GM04503 (cell line): ENCODE data around the gene LY6G6F.
A peak's percentile ranks its signal among the peaks of the same experiment; 100 is the strongest.

Experiments used
- DNase-seq: peaks from one replicate; pipeline ENCODE4 v3.0.0-alpha.2; 2012; ENCODE audit warnings: low read depth

Gene LY6G6F

DNA sequence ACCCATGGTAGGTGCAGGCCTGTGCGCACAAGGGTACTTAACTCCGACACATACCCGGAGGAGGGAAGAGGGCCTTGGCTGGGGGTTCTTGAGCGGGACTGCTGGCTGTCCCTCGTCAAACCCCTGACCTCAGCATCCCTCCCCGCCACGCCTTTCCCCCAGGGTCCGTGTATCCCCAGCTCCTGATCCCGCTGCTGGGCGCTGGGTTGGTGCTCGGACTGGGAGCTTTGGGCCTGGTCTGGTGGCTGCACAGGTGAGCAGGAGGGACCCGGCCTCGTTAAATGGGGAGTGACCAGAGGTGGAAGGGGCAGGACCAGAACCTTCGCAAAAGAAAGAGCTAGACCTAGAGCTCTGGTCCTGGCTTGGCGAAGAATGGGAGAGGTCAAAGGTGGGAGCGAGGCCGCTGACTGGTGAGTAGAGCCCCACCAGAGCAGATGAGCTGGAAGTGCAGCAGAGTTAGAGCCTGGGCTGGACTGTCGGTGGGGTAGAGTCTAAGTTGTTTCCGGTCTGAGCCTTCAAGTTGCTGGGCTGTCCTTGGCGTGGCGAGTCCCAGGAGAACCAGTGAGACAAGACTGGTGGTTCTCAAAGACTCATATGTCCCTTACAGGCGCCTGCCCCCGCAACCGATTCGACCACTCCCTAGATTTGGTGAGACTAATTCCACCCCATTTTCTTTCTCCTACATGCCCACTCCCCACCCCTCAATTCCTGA is 17.5 kb downstream of the LY6G6F start:
- DNase-seq = no peak

DNA sequence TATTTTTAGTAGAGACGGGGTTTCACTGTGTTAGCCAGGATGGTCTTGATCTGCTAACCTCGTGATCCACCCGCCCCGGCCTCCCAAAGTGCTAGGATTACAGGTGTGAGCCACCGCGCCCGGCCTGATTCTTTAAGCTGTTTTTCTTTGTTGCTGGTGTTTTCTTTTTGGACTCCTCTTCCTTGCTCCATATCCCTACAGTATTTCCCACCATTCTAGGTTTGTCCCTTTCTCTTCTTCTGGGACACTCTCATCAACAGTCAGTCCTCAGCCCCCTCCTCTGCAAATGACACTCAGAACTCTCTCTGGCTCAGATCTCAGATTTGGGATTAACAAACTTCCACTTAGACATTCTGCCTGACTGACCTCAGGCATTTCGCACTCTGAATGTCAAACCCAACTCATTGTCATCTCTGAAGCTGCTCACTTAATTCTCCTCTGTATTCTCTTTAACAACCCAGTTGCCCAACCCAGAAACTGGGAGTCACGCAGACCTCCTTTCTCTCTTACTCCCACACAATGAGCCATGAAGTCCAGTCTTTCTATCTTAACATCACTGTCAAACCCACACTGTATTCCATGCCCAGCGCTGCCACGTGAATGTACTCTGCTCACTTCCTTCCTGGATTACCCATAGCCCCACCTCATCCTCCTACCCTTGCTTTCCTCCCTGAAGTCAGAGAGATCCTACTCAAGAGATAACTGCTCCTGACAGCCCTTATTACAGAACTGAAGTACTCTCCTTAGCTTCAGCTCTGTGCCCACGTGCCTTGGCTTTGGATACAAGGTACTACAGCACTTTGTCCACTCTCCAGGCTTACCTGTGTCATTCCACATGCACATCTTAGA is 19.1 kb downstream of the LY6G6F start:
- no peak for DNase-seq

DNA sequence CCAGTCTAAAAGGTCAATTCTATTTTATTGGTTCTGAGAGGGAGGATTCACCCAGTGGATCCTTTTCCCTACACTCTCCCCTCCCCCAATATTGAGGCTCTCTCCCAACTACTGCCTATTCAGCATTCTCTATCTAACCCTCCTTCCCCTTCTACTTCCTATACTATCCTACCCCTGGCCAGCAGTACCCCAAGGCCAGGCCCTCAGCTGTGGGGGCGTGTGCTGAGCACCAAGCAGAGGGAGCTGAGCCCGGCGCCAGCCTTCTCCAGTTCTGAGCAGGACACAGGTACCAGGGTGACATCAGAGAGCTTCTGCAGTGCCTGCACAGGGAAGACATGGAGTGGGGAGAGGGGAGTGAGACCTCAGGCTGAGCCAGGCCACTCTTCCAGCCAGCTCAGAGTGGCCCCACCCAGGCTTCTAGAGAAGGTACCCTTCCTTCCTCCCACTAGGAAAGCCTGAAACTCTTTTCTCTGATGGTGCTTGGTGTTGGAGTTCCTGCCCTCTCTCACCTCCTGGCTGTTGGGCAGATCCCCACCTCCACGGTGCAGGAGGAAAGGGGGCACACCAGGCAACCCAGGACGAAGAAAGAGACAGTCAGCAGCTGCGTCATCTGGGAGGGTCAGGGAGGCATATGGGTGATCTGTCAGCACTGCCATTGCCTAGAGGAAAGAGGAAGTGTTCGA is 20.5 kb downstream of the LY6G6F start:
- no peak for DNase-seq

DNA sequence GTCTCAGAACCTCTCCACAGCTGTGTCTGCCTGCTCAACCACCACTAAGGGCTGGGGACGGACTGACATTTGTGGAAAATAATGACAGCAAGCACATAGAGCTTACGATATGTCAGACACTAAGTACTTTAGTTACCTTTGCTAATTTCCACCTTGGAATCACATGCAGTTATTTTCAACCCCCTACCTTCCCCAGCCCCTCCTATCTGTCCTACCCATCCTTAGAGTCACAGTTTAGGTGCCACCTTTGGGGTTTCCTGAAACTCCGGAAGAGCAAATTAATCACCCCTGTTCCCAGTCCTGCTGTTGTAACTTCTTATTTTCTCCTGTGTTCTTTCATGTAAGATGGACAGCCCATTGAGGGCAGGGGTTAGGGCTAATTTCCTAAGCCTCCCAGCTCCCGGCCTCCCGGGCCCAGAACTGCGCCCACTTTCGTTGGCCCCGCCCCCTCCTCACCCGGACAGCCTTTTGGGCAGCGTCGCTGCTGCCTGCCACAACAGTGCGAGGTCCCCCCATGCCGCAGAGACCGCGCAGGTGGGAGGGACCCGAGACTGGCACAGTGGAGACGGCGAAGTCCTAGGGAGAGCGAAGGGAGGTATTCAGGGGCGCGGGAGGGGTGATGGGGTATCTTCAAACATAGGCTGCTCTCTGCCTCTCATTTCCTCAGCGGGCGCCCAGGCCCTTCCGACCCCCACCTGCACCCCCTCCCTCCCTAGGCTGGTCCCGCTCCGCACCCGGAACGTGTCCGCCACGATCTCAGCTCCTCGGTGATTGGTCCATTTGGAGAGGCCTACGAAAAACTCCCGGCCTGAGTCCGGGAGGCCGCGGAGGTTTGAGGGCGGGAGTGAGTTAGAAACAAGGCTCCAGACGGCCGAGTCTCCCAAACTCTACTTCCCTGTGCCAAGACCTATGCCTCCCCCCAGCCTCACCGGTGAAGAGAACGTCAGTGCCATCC is 21.3 kb downstream of the LY6G6F start:
- no peak for DNase-seq

DNA sequence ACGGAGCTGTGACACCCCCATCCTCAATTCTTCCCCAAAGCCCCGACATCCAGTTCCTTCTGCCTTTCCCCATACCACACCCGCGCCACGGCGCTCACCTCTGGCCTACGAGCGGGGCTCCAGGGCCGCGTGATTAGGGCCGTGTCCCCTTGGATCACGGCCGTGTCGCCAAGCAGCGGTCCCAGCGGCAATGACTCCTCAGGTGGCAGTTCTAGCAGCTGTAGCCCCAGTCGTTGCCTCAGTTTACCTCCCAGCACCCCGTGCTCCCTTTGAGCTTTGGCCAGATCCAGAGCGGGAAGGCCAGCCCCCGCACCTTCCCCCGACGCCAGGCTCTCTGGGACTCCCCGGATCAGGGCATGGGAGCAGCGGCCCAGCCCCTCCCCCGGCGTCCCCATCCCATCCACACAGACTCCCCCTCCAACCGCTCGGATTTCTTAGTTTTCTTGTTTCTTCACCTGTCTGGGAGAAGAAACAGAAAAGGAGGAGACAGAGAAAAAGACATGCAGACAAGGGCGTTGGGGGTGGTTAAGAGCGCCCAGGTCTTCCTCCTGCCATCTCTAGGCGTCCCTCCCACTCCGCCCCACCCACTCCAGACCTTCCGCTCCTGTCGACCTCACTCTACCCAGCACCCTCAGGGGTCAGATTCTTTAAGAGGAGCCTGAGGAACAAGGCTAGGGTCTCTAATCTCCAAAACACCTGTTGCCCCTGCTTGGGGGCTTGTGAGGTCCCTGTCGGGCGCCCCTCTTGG is 22.3 kb downstream of the LY6G6F start, which contains the start of gene DDAH2:
Gene DDAH2 (minus strand): TSS at position 533 of the 748 bp plus-strand sequence. CDS start 138 bp downstream, at position 395.
- no peak for DNase-seq

DNA sequence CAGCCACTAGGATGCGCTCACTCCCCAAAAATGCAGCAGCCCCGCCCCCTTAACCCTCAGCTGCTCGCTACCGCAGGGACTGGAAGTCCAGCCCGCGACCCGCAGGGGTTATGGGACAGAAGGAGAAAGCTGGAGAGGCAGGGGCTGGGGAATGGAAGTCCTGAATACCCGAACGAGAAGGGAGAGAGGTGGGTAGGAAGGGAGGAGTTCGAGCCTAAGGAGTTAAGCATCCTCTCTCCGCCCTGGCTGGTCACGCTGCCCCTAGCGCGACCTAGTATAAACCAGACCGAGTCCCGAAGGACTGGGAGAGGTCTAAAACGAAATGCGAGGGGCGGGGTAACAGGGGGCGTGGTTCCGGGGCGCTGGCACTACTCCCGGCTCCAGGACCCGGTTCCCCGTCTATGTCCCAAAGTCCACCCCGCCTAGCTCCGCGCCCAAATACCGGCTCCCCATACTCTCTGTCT is 22.9 kb downstream of the LY6G6F start:
- peak; percentile 74 for DNase-seq

DNA sequence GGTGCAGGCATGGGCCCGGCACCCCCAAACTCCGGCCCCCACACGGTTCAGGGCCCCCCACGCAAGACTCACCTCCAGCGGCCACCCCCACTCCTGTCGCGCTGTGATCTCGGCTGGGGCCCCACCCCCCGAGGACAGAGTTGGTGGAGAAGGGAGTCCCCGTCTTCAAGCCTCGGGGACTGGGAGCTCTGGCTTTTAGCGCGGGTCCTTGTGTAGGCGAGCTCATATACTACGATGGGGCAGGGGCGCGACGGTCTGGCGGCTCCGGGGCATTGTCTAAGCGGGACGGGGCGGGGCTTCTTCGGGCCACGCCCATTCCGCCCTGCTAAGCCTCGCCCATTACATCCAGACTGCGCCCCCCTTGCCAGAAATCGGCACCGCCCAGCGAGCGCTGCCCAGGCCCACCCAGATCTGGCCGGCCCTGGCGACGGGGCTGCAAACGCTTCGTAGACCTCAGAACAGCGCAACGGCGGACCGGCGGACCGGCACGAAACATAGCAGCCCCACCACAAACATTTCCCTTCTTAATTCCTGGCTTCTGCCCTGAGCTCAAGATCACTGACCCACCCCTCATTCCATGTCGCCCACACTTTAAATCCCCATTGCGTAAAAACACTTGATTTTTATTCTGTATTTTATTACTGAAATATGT is 23.4 kb downstream of the LY6G6F start:
- no peak for DNase-seq

DNA sequence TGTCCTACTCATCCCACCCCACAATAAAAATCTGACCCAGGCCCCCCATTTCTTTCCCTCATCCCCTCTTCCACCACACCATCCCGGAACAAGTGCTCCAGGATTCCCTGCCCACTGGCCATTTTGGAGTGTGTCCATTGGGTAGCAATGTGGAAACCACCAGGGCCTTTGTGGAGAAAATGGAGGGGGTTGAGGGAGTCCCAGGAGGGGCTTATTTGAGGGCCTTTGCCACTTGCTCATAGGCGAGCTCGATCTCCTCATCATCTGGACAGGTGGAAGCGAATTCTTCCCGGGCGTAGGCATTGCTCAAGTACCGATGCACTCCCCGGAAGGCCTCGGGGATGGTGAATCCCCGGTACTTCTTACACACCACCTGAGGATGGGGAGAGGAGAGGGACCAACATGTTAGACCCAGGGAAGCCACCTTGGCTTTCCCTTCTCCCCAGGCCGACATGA is 24.0 kb downstream of the LY6G6F start:
- DNase-seq = no peak

DNA sequence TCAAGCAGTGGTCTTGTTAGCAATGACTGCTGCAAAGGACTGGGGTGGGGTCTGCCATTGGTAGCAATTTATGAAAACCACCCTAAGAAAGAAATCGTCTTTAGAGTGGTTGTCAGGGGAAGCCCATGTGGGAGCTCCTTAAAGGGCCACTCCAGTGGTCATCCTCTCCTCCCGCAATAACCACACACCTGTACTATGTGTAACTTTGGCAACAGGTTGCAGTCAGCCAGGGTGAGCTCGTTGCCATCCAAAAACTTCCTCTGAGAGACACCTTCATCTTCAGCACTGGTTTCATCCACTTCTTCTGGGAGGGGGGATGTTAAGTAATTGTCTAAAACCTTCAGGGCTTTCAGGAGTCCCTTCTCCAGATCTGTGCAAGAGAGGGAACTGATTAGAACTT is 25.4 kb downstream of the LY6G6F start:
- DNase-seq = no peak

DNA sequence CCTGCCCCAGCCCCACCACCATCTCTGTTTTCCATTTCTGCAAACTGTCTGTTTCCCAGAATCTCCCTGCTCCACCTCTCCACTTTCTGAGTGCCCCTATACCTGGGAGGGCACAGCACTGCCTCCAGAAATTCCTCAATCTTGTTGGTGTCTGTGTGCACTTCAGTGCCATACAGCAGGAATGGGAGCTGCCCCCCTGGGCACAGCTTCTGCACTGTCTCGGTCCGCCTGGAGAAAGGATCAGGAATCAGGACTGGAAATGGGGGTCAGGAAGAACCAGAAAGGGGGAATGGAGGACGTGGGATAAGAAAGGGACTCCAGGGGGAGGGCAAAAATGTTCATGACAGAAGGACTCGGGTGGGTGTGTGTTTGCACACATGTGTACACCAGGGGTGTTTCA is 27.1 kb downstream of the LY6G6F start:
- DNase-seq = no peak

DNA sequence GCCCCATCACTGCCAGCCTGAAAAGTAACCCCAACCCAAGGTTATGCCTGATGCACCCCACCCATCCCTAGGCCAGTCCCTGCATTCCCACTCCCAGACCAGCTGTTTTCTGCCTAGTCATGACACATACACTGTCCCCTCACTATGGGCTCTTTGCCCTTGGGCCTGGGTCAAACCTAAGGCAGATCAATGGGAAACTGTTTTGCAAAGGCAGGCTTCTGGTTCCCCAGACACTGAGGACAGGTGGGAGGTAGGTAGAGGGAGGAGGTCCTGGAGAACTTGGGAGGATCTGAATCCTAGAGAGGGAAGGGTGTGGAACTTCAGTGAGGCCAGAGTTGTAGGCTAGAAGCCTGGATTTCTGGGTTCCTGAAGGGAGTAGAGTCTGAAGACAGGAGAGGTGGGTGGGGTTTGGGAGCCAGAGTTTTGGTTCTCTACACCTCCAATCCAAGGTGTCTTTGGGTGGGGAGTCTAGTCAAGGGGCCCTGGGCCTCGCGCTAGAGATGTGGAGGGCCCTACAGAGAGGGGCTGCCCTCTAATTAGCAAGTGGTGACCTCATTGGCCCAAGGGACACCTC is 27.7 kb downstream of the LY6G6F start:
- no peak for DNase-seq

DNA sequence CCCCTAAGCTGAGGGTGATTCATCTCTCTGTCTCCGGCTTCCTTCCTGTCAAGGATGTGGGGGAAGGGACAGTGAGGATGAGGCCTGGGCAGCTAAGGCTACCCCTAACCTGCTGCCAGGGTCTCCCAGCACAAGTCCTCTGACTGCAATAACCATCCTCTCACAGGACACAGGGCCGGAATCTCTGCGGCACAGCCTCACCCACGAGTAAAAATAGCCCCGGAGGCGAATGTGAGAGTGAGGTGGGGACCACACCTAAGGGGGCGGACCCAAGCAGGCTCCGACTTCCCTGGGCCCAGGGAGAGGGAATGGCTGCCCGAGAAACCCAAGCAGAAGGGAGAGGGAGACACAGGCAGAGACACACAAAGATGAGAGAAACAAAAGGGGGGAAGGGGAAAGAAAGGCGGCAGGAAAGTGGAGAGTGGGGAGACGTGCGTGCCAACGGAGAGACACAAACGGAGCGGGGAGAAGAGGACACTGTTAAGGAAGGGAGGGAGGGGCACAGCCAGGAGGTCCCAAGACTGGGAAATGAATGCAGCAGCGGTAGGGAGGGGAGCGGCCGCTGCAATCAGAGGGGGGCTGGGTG is 28.2 kb downstream of the LY6G6F start:
- no peak for DNase-seq

DNA sequence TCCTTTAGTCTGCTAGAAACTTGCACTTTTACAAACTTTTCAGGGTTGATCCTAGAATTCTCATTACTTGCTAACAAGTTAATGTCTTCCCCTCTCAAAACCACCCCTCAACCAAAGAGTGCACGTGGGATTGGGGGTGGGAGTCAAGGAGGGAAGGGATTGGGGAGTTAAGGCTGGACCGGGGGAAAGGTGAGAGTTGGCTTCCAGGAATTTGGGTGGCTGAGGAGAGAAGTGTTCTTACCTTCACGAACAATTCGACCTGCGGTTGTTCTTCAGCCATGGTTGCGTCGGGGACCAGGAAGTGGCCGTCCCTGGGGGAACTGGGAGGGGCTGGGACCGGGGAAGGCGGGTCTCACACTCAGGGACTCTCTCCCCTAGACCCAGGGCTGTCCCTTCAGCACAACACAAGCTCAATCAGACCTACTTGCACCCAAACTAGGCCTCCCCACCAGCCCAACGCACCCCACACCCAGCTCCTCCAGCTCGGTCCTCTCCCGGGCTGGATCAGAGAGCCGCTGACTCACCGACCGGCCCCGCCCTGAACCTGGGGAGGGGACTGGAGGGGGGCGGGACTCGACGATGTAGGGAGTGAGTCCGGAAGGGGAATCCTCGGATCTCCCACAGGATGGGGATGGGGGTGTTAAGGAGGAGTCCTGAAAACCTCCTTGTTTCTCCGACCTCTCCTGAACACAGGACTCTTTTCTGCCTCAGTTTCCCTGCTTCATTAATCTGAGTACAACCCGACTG is 29.5 kb downstream of the LY6G6F start, which contains the start of gene CLIC1:
Gene CLIC1 (minus strand): TSS at position 510 of the 747 bp plus-strand sequence. CDS start 230 bp downstream, at position 280.
- DNase-seq = no peak

DNA sequence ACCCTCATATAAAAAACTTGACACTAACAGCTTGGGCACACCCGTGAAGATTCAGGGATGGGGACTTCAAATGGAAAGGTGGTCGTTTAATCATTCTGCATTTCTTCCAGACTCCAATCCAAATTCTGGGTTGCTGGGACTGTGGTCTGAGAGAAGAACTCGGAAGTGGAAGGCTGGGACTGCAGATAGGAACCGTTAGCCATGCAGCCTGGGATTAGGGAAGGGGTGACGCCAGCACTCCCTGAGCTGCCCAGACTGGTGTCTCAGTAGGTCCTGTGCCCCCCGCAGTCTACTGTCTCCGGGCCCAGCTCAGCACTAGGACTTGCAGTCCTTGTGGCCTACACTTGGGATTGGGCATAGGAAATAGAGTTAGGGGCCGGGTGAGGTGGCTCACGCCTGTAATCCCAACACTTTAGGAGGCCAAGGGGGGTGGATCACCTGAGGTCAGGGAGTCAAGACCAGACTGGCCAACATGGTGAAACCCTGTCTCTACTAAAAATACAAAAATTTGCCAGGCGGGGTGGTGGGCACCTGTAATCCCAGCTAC is 30.2 kb downstream of the LY6G6F start:
- DNase-seq = no peak

DNA sequence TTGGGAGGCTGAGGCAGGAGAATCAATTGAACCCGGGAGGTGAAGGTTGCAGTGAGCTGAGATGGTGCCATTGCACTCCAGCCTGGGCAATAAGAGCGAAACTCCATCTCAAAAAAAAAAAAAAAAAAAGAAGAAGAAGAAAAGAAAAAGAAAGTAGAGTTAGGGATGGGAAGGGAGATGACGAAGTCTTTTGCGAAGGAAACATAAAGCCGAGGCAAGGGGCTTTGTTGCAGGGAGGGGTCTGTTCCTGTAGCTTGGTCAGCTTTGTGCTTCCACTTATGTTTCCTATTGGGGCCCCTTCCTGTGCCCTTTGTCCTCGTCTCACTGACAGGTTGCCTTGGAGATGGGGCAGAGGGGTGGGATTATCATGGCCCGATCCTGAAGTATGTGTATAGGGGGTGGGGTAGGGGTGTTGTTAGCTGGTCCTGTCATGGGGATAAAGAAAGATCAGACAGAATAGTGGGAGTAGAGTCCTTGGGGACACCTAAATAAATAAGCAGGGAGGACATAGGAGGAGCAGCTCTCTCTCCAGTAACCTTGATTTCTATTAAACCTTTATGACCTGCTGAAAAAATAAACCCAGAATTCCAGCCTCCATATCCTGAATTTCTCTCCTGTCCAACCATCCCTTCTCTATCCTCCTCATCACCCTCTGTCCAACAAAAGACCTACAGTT is 30.8 kb downstream of the LY6G6F start:
- DNase-seq = no peak

DNA sequence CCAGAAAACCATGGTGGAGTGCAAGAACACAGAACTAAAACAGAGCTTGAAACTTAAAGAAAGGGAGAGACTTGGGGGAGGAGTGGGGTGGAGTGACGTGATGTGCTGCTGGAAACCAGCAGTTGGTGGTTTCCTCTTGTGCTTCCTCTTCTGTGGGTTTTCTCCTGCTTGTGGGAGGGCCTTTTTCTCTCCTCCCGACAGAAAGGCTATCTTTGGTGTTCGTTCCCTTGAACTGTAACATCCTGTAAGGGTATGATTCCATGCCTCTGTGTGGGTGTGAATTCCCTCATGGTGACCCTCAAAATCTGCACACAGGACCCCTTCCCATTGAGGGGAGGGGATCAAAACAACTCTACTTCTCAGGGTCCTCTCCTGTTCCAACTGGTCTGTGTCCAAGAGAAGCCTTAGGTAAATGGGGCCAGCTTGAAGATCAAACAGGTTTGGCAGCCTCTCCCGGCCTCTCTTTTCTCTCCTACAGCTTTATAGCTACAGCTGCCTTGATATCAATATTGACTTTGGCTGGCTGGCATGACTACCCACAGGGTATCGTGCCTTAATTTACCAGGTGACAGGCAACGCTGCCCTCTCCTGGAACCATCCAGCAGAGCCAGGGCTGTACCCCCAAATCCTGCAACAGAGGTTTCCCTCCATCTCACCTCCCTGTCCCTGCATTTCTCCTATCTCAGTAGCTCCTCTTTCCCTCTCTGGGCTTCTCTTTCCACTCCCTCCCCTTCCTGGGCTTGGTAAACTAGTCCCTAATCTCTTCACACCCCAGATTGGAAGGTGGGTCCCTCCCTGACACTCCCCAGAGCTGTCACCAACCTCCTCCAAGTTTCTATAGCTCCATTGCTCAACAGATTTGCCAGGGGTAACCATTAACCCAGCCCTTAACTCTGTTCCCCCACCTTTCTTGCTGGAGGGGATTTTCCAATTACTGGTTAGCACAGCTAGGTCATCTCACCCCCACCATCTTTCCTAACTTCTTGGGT is 31.6 kb downstream of the LY6G6F start:
- no peak for DNase-seq
